Left kidney (tissue), 2 donors: ENCODE results near the gene LRP6. TPM values are rescaled to one million over a fixed set of nuclear protein-coding genes. Genes with fewer than 3 reads are reported as not detected.
"Not testable (repeated sequence)": the region's sequence is repeated elsewhere in the genome, so short reads cannot be mapped to it uniquely, and the experiment has no call there.

Experiments
- DNase-seq: peaks from one replicate; pipeline ENCODE4 v3.0.0-alpha.2; 2013
- polyA plus RNA-seq: library from polyadenylated mRNA; unstranded; fragments of 120-200 nt; gene quantifications from one replicate; pipeline ENCODE4 v1.2.1, GENCODE V29; 2013; ENCODE audit not compliant: insufficient read length

The LRP6 gene
- polyA plus RNA-seq, 1 donor, result 68.9 TPM

GRCh38 chr12:12266389-12266872 lies 413 bp downstream of the LRP6 start:
- peak; percentile 60 for DNase-seq

GRCh38 chr12:12265571-12266388 lies 1.1 kb downstream of the LRP6 start:
- DNase-seq, result peak; percentile 34

GRCh38 chr12:12265035-12265434 lies 1.8 kb downstream of the LRP6 start:
- no peak for DNase-seq

GRCh38 chr12:12263909-12264308 lies 2.9 kb downstream of the LRP6 start:
- DNase-seq, result no peak

GRCh38 chr12:12256291-12256757 lies 10.5 kb downstream of the LRP6 start:
- not testable (repeated sequence) for DNase-seq

- no peak for DNase-seq
Observed at GRCh38 chr12:12254553-12254952, 12.3 kb downstream of the LRP6 start.

GRCh38 chr12:12249216-12250050 lies 17.4 kb downstream of the LRP6 start:
- no peak for DNase-seq

GRCh38 chr12:12247584-12247983 lies 19.3 kb downstream of the LRP6 start:
- no peak for DNase-seq

- no peak for DNase-seq
Observed at GRCh38 chr12:12244341-12244740, 22.5 kb downstream of the LRP6 start.

GRCh38 chr12:12240662-12241340 lies 26.0 kb downstream of the LRP6 start:
- DNase-seq, result no peak

GRCh38 chr12:12239127-12239526 lies 27.7 kb downstream of the LRP6 start:
- DNase-seq, result no peak

GRCh38 chr12:12238605-12239004 lies 28.2 kb downstream of the LRP6 start:
- no peak for DNase-seq

GRCh38 chr12:12236896-12237295 lies 29.9 kb downstream of the LRP6 start:
- DNase-seq, result no peak

- DNase-seq, result no peak
Observed at GRCh38 chr12:12230275-12230674, 36.6 kb downstream of the LRP6 start.

- DNase-seq, result no peak
Observed at GRCh38 chr12:12229556-12230092, 37.2 kb downstream of the LRP6 start.

GRCh38 chr12:12228402-12228801 lies 38.4 kb downstream of the LRP6 start:
- no peak for DNase-seq

- no peak for DNase-seq
Observed at GRCh38 chr12:12226187-12226586, 40.7 kb downstream of the LRP6 start.

GRCh38 chr12:12224240-12224940 lies 42.5 kb downstream of the LRP6 start:
- no peak for DNase-seq

GRCh38 chr12:12221560-12221959 lies 45.3 kb downstream of the LRP6 start:
- no peak for DNase-seq

- no peak for DNase-seq
Observed at GRCh38 chr12:12219664-12220063, 47.2 kb downstream of the LRP6 start.

- no peak for DNase-seq
Observed at GRCh38 chr12:12217018-12217359, 49.9 kb downstream of the LRP6 start.
